ENCODE results near the gene RNF212.

DNA sequence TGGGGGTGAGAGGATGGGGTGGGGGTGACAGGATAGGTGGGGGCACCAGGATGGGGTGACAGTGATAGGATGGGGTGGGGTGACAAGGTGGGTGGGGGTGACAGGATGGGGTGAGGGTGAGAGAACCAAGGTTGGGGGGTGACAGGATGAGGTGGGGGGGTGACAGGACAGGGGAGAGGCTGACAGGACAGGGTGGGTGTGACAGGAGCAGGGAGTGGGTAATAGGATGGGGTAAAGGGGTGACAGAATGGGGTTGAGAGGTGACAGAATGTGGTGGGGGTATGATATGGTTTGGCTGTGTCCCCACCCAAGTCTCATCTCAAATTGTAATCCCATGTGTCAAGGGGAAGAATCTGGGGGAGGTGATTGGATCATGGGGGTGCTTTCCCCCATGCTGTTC is 26.0 kb downstream of the RNF212 start:
- TF ChIP-seq POLR2A (IDR thresholded peaks at IDR 0.05) (no peak), CTCF (IDR thresholded peaks at IDR 0.05) (no peak), EP300 (IDR thresholded peaks at IDR 0.05) (no peak), POLR2AphosphoS5 (IDR thresholded peaks at IDR 0.05) (no peak)

All from upper lobe of left lung (tissue), 4 donors.